GM12801 (cell line): Measurements from ENCODE around the gene RIPOR3.

Experiments
- CTCF ChIP-seq: IDR thresholded peaks from one replicate; pipeline ENCODE4 v1.5.1; 2011; ENCODE audit warnings: control low read depth; ENCODE audit not compliant: insufficient read length; ENCODE audit errors: extremely low read depth

RIPOR3 gene

GRCh38 chr20:50537546-50538201 is 153.7 kb downstream of the RIPOR3 start:
- no peak for TF ChIP-seq CTCF

DNA sequence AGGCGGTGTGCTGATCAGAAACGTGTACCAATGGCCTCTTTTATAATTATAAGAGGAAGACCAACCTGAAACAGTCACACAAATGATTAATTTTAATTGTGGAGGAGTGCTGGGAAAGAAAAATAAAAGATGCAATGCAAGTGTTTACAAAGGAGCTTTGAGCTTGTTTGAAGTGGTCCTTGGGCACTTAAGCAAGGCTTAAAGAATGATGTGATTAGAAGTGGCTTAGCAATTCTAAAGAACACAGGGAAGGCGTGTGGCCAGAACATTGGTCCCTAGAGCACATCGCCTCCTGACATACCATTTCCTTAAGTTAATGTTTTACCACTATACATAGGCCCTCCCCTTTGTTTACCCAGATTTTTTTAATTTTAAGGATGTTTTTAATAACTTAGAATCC is 155.0 kb downstream of the RIPOR3 start:
- no peak for TF ChIP-seq CTCF
